IPS-NIHi7 (cell line): ENCODE data around the gene DNAJC15.
A peak's percentile ranks its signal among the peaks of the same experiment; 100 is the strongest.

Experiments used
- DNase-seq: peaks from one replicate; pipeline ENCODE4 v3.0.0; 2012; ENCODE audit warnings: mixed read lengths; ENCODE audit errors: extremely low spot score

Gene DNAJC15

GRCh38 chr13:43083750-43084149 is 60.4 kb downstream of the DNAJC15 start:
- DNase-seq, result no peak

GRCh38 chr13:43085545-43085944 is 62.2 kb downstream of the DNAJC15 start:
- no peak for DNase-seq

- DNase-seq, result no peak
Observed at GRCh38 chr13:43086181-43086580, 62.8 kb downstream of the DNAJC15 start.

- no peak for DNase-seq
Observed at GRCh38 chr13:43088093-43088511, 64.7 kb downstream of the DNAJC15 start.

- DNase-seq, result no peak
Observed at GRCh38 chr13:43089912-43090498, 66.6 kb downstream of the DNAJC15 start.

DNA sequence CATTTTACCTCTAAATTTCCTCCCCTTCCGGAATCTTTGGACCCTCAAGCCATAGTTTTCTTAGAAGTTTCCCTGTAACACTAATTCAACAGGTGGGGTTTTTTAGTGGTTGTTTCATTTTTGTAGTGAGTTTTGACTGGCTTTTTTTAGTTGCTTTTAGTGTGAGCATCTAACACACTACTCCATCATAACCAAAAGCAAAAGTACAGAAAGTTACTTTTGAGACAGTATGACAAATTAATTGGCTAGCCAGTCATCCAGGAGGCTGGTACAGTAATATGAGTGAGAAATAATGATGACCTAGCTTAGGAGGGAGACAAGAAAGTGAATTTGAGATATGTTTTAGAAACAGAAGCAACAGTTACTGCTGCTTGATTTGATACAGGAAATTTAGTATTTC is 71.5 kb downstream of the DNAJC15 start:
- no peak for DNase-seq

GRCh38 chr13:43095771-43096719 is 72.7 kb downstream of the DNAJC15 start:
- no peak for DNase-seq

- no peak for DNase-seq
Observed at GRCh38 chr13:43100667-43101066, 77.3 kb downstream of the DNAJC15 start.

GRCh38 chr13:43102304-43102703 is 78.9 kb downstream of the DNAJC15 start:
- no peak for DNase-seq

GRCh38 chr13:43107780-43108179 is 84.4 kb downstream of the DNAJC15 start:
- DNase-seq, result no peak

DNA sequence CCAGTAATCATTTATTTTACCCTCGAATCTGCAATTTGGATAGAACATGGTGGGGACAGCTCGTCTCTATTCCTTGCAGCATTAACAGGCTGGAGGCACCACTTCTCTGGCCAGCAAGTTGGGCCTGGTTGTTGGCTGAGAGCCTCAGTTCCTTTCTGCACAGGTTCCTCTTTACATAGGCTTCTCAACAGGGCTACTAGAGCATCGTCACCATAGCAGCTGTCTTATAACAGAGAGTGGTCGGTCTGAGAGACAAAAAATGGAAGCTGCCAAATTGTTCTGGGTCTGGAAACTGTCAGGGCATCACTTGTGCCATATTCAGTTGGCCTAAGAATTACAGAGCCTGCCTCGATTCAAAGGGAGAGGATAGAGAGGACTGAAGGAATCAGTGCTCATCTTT is 86.7 kb downstream of the DNAJC15 start:
- no peak for DNase-seq

DNA sequence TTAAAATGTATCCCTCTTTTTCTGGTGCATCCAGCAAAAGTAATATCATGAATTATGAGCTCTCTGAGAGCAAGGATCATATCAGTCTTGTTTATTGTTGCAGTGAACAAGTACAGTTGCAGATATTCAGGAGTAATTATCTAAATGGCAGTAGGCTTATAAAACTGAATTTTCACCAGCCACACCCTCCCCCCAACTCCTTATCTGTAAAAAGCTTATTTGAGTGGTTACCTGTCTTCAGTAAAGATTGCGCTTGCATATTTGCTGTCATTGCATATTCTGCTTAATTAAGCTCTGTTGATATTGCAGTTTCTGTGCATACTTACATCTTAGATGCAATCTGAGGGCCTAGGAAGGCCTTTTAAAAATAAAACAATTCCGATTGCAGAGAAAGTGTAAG is 87.3 kb downstream of the DNAJC15 start:
- DNase-seq, result no peak

DNA sequence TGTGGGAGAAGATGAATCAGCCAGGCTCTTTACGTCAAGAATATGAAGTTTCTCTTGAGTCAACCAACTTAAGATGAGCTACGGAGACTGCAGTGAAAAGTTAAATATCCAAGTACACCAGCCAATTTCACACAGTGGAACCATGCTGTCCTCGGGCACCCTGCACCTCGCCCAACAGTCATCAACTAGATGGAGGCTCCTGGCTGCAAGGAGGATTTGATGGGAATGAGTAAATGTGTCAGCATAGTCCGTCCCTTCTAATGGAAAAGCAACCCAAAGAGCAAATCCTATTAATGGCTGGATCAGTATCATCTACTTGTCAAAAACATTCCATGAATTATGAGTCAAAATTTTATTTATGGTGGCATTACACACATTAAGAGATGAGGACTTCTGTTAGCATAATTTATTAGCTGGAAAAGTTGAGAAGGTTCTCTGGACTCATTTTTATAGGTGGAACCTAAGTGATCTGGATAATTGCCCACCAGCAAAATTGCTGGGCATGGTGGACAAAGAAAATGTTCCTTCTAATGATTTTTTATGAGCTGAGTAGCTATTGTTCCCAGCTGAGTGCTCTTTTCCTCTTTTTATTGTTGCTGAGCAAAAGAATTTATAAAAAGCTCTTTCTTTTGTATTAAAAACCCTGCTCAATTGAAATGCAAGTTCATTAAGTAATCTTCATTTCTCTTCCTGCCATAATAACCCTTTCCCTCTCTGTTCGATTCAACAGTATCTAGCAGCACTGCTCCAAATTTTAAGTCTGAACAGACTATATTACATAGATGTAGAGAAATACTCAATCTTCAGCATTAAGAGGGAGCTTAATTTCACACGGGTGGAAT is 88.4 kb downstream of the DNAJC15 start:
- no peak for DNase-seq

DNA sequence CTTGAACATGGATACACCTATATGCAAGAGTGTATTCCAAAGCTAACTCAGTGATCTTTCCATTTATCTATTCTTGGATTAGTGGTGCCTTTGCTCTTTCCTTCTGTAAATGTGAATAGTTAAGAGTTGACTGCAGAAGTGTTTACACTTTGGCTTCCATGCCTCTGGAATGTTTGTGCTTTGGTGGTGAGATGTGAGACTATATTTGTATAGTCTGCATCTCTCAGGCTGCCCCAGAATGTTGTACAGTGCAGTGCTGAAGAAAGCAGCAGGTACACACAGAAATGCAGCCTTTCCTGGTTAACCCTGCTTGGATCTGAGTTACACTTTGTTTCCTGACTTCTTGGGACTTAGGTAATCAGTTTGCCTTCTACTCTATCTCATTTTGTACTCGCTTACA is 90.2 kb downstream of the DNAJC15 start:
- DNase-seq, result no peak

- no peak for DNase-seq
Observed at GRCh38 chr13:43114504-43114903, 91.1 kb downstream of the DNAJC15 start.

DNA sequence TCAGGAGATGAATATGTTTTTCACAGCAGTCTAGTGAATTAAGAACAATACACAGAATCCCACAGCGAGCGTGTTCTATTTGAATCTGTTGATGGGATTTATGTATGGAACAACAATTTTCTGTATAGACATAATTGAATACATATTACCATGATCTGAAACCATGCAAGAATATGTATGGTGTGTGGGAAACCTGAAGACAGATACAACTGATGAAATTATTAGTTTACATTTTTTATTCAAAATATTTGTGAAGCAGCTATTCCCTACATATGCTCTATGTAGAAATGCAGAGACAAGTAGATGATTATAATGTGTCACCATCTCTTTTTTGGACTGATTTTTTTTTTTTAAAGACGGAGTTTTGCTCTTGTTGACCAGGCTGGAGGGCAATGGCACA is 91.8 kb downstream of the DNAJC15 start:
- DNase-seq, result no peak

- DNase-seq, result peak; percentile 38
Observed at GRCh38 chr13:43116242-43116641, 92.9 kb downstream of the DNAJC15 start.

DNA sequence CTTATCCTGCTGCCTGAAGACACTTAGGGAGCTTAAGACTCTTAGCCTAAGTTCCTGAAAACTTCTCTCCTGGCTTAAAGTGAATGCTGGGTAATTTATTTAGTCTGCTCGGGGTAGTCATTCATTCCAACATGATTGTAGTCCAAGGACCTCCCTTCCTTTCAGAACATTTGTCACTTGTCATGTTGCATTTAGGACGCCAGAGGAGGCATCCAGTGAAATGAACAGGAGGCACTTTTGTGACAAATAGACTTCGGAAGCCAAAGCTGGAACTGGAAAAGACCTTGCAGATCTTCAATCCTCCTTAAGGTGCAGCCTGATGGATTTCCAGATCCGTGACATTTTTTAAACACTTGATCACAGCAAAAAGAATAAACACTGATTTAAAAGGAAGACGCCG is 95.1 kb downstream of the DNAJC15 start:
- no peak for DNase-seq

DNA sequence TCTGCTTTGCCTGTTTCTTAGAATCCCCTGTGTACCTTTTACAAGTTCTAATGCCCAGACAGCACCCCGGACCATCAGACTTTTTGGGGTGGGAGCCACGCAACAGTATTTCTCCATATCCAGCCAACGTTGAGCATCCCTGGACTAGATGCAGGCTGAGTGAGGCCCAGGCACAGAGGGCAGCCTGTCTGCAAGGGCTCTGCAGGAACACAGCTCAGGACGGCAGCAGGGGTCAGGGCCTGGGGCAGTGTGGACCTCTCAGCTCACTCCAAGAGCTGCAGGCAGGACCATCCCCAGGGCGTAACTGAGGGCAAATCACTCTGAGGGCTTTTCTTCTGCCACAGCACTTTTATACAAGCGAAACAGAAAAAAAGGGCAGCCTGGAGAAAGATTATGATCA is 95.8 kb downstream of the DNAJC15 start:
- DNase-seq, result no peak

- DNase-seq, result no peak
Observed at GRCh38 chr13:43122791-43123190, 99.4 kb downstream of the DNAJC15 start.

DNA sequence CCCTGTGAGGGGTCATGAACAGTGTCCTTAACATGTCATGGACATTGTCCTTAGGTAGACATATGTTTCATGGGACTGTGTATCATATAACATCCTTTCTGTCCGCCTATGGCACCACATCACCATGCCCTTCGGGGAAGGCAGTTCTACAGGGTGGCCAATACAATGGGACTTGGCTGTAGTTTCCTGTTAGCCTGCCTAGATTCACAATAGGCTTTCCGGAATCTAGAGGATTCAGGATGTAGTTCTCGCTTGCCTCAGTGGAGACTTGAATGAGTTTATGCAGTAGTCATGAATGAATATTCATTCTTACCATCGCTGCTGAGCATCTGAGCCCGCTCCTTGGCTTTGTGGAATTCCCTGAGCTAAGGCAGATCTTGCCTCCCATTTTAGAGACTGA is 100.5 kb downstream of the DNAJC15 start:
- no peak for DNase-seq

GRCh38 chr13:43124490-43124889 is 101.1 kb downstream of the DNAJC15 start:
- DNase-seq, result no peak
